ENCODE data around the gene SIM1. TPM values are rescaled to one million over a fixed set of nuclear protein-coding genes. Genes with fewer than 3 reads are reported as not detected.
"Not testable (repeated sequence)": the region's sequence is repeated elsewhere in the genome, so short reads cannot be mapped to it uniquely, and the experiment has no call there.

Gene SIM1
- total and polyA plus RNA-seq, 12 donors = not detected

DNA sequence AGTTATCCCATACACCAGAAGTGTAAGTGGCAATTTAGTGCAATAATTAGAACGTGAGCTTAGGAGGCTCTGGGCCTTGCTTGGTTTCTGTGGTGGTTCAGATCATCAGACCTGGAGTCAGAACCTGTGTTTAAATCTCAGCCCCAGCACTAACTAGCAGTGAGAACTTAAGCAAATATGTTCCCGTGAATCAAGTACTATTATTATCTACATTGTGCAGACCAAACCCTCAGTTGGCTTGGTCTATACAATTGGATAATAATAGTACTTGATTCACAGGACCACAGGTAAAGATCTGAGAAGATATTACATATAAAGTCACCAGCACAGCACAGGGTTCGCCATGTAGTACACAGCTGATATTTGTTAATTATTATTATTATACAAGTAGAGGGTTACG lies 93.1 kb downstream of the SIM1 start:
- peaks cover 0 to 7% (median 0%) of the 10 kb centered on the region in 7 donors for H3K27me3 ChIP-seq
- H3K4me3 ChIP-seq = no peak overlapping the region
- DNase-seq (no peak), ATAC-seq (no peak)
- TF ChIP-seq, protein P1, sequence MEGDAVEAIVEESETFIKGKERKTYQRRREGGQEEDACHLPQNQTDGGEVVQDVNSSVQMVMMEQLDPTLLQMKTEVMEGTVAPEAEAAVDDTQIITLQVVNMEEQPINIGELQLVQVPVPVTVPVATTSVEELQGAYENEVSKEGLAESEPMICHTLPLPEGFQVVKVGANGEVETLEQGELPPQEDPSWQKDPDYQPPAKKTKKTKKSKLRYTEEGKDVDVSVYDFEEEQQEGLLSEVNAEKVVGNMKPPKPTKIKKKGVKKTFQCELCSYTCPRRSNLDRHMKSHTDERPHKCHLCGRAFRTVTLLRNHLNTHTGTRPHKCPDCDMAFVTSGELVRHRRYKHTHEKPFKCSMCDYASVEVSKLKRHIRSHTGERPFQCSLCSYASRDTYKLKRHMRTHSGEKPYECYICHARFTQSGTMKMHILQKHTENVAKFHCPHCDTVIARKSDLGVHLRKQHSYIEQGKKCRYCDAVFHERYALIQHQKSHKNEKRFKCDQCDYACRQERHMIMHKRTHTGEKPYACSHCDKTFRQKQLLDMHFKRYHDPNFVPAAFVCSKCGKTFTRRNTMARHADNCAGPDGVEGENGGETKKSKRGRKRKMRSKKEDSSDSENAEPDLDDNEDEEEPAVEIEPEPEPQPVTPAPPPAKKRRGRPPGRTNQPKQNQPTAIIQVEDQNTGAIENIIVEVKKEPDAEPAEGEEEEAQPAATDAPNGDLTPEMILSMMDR (IDR thresholded peaks at IDR 0.05) = no peak
- intact Hi-C loops (cut with DNase I) = no loop called here
- H3K27ac ChIP-seq = no peak overlapping the region
- peaks cover 0 to 4% (median 0%) of the 10 kb centered on the region in 11 donors for H3K9me3 ChIP-seq
- H3K36me3 ChIP-seq = no peaks in the 10 kb centered on the region
- H3K4me1 ChIP-seq = no peaks in the 10 kb centered on the region
- WGBS, 2 donors = 87 to 93% methylated on average over 4 of the region's 4 CpGs

DNA sequence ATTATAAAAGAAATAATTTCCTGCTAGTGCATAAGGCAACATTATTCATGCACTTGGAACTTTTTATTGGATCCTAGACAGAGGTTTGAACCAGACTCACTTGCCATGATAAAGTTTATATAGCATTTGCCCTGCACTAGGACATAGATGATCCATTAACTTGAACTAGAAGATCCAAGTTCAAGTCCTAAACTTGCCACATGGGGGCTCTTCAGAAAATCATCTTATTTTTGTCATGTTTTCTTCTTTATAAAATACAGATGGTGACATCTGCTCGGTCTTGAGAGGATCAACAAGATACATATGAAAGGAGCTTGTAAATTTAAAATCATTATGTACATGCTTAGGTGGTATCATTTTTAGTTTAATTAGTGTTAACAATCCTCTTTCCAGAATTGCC lies 94.5 kb downstream of the SIM1 start:
- H3K9me3 ChIP-seq = peaks cover 0 to 4% (median 0%) of the 10 kb centered on the region in 11 donors
- ATAC-seq (no peak), DNase-seq (no peak)
- intact Hi-C loops (cut with DNase I) = no loop called here
- H3K4me3 ChIP-seq = no peak overlapping the region
- H3K36me3 ChIP-seq = no peaks in the 10 kb centered on the region
- peaks cover 0 to 7% (median 0%) of the 10 kb centered on the region in 7 donors for H3K27me3 ChIP-seq
- H3K27ac ChIP-seq = no peak overlapping the region
- no peaks in the 10 kb centered on the region for H3K4me1 ChIP-seq
- TF ChIP-seq, protein P1 (IDR thresholded peaks at IDR 0.05) = no peak
- WGBS, 2 donors = 55 to 74% methylated on average over 1 of the region's 1 CpG

DNA sequence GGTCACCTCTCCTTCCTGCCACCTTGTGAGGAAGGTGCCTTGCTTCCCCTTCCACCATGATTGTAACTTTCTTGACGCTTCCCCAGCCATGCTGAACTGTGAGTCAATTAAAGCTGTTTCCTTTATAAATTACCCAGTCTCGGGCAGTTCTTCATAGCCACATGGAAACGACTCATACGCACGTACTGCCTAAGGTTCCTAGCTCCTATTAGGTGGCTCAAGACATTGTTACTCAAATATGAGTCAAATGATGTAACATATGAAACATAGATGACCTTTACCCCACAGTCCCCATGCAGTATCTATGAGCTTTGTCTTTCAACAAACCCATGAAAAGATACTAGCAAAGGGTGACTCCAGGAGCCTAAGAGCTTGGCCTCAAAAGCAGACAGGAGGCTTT lies 98.3 kb downstream of the SIM1 start:
- H3K4me1 ChIP-seq = no peaks in the 10 kb centered on the region
- H3K27ac ChIP-seq = no peak overlapping the region
- H3K36me3 ChIP-seq = no peaks in the 10 kb centered on the region
- 90 to 92% methylated on average over 5 of the region's 5 CpGs for WGBS, 2 donors
- TF ChIP-seq, protein P1 (IDR thresholded peaks at IDR 0.05) = no peak
- intact Hi-C loops (cut with DNase I) = no loop called here
- peaks cover 0 to 4% (median 0%) of the 10 kb centered on the region in 11 donors for H3K9me3 ChIP-seq
- DNase-seq (no peak), ATAC-seq (no peak)
- no peaks in the 10 kb centered on the region for H3K27me3 ChIP-seq
- H3K4me3 ChIP-seq = no peak overlapping the region

DNA sequence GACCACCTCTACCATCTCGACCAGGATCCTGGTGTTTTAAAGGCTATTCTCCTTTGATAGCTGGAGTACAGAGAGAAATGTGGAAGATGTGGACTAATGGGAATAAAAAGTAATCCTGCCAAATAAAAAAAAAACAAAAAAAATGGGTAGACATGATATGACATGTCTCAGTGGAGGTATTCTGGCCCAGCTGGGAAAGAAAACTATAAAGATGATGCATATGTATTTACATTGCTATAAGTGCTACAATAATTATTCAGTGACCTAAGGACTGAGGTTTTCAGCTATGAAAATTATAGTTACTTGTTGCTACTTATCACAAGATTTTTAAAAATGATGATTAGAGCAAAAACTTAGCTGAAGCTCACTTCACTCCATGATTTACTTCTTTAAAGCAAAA lies 101.1 kb downstream of the SIM1 start:
- Histone ChIP-seq H3K4me1 (no peaks in the 10 kb centered on the region), H3K27me3 (no peaks in the 10 kb centered on the region), H3K27ac (no peak overlapping the region), H3K36me3 (no peaks in the 10 kb centered on the region), H3K9me3 (peaks cover 0 to 4% (median 0%) of the 10 kb centered on the region in 11 donors), H3K4me3 (no peak overlapping the region)
- intact Hi-C loops (cut with DNase I) = no loop called here
- 47 to 61% methylated on average over 1 of the region's 1 CpG for WGBS, 2 donors
- ATAC-seq (no peak), DNase-seq (no peak)
- TF ChIP-seq, protein P1 (IDR thresholded peaks at IDR 0.05) = no peak

DNA sequence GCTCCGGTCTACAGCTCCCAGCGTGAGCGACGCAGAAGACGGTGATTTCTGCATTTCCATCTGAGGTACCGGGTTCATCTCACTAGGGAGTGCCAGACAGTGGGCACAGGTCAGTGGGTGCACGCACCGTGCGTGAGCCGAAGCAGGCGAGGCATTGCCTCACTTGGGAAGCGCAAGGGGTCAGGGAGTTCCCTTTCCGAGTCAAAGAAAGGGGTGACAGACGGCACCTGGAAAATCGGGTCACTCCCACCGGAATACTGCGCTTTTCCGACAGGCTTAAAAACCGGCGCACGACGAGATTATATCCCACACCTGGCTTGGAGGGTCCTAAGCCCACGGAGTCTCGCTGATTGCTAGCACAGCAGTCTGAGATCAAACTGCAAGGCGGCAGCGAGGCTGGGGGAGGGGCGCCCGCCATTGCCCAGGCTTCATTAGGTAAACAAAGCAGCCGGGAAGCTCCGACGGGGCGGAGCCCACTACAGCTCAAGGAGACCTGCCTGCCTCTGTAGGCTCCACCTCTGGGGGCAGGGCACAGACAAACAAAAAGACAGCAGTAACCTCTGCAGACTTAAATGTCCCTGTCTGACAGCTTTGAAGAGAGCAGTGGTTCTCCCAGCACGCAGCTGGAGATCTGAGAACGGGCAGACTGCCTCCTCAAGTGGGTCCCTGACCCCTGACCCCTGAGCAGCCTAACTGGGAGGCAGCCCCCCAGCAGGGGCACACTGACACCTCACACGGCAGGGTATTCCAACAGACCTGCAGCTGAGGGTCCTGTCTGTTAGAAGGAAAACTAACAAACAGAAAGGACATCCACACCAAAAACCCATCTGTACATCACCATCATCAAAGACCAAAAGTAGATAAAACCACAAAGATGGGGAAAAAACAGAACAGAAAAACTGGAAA lies 109.7 kb downstream of the SIM1 start:
- H3K9me3 ChIP-seq; H3K4me1 ChIP-seq; H3K27me3 ChIP-seq; DNase-seq; H3K4me3 ChIP-seq; intact Hi-C loops (cut with DNase I); ATAC-seq; H3K36me3 ChIP-seq; H3K27ac ChIP-seq: not testable (repeated sequence)
- 75 to 76% methylated on average over 30 to 34 of the region's 35 CpGs for WGBS, 2 donors

Data from heart right ventricle (tissue), 16 donors.